Upper lobe of right lung (tissue), 1 donor: ENCODE data around the gene PODXL. TPM values are rescaled to one million over a fixed set of nuclear protein-coding genes. Genes with fewer than 3 reads are reported as not detected.

Source experiments
- ATAC-seq: fragments of 200-7000 bp; cut with Tn5 transposase; one replicate; pipeline ENCODE4 v1.9.1; 2020; ENCODE audit warnings: mild to moderate bottlenecking, moderate library complexity
- DNase-seq: peaks from one replicate; pipeline ENCODE4 v3.0.0-alpha.2; 2020
- H3K27ac ChIP-seq: fragments of 200-600 bp; one replicate; pipeline ENCODE4 v1.8.0; 2022
- H3K27me3 ChIP-seq: fragments of 200-600 bp; one replicate; pipeline ENCODE4 v1.8.0; 2022; ENCODE audit warnings: mild to moderate bottlenecking
- H3K36me3 ChIP-seq: fragments of 200-600 bp; one replicate; pipeline ENCODE4 v1.8.0; 2022
- H3K4me1 ChIP-seq: fragments of 200-600 bp; one replicate; pipeline ENCODE4 v1.8.0; 2022
- H3K4me3 ChIP-seq: fragments of 200-600 bp; one replicate; pipeline ENCODE4 v1.8.0; 2022; ENCODE audit warnings: mild to moderate bottlenecking
- H3K9me3 ChIP-seq: fragments of 200-600 bp; one replicate; pipeline ENCODE4 v1.8.0; 2022
- intact Hi-C: fragments of 100-400 bp; cut with DNase I; formaldehyde crosslinking; loops from one replicate; pipeline ENCODE4 v1.11.0; 2022
- total RNA-seq: library from RNA; stranded (reverse); fragmentation: NEBNext Ultra II Directional; extraction: Animal tissue kit (Norgen Biotek cat#: 25700); gene quantifications from one replicate; pipeline ENCODE4 v1.2.1, GENCODE V29; 2021
- TF ChIP-seq, protein P1 (sequence below): fragments of 200-600 bp; IDR thresholded peaks from one replicate; pipeline ENCODE4 v1.8.0; 2022; ENCODE audit warnings: antibody characterized with exemption
- donor health status: DM: no; HTN: yes; CAD: no; lungs with severe emphysema.

Gene PODXL
- total RNA-seq, 1 donor from 2014 or later: 99.9 TPM

DNA sequence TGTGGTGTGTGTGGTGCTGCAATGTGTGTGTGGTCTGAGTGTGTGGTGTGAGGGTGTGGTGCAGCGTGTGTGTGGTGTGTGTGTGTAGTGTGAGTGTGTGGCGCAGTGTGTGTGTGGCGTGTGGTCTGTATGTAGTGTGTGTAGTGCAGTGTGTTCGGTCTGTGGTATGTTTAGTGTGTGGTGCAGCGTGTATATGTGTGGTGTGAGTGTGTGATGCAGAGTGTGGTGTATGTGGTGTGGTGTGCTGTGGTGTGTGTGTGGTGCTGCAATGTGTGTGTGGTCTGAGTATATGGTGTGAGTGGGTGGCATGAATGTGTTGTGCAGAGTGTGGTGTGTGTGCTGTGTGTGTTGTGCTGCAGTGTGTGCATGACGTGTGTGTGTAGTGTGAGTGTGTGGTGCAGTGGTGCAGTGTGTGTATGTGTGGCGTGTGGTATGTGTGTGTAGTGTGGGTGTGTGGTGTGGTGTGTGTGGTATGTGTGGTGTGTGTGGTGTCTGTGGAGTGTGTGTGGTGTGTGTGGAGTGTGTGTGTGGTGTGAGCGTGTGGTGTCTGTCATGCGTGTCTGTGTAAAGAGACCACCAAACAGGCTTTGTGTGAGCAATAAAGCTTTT, 31.0 kb upstream of the PODXL start:
- Histone ChIP-seq H3K27ac (no peak overlapping the region), H3K4me3 (no peak overlapping the region), H3K36me3 (no peaks in the 10 kb centered on the region), H3K4me1 (no peaks in the 10 kb centered on the region), H3K9me3 (no peaks in the 10 kb centered on the region), H3K27me3 (no peaks in the 10 kb centered on the region)
- TF ChIP-seq, protein P1, sequence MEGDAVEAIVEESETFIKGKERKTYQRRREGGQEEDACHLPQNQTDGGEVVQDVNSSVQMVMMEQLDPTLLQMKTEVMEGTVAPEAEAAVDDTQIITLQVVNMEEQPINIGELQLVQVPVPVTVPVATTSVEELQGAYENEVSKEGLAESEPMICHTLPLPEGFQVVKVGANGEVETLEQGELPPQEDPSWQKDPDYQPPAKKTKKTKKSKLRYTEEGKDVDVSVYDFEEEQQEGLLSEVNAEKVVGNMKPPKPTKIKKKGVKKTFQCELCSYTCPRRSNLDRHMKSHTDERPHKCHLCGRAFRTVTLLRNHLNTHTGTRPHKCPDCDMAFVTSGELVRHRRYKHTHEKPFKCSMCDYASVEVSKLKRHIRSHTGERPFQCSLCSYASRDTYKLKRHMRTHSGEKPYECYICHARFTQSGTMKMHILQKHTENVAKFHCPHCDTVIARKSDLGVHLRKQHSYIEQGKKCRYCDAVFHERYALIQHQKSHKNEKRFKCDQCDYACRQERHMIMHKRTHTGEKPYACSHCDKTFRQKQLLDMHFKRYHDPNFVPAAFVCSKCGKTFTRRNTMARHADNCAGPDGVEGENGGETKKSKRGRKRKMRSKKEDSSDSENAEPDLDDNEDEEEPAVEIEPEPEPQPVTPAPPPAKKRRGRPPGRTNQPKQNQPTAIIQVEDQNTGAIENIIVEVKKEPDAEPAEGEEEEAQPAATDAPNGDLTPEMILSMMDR: no peak
- peak; percentile 7 for ATAC-seq
- DNase-seq: no peak
- intact Hi-C loops: no loop called here

DNA sequence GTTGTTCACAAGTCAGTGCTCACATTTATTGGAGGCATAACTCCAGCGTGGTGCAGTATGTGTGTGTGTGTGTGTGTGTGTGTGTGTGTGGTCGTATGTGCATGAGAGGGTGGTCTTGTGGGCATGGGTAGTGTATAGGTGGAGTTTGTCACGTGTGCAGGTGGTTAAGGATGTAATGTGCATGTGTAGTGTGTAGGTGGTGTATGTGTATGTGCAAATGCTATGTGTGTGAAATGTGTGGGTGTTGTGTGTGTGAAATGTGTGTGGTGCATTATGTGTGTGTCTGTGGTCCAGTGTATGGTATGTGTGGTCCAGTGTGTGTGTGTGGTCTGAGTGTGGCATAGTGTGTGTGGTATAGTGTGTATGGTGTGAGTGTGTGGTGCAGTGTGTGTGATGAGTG, 30.3 kb upstream of the PODXL start:
- no peak overlapping the region for H3K27ac ChIP-seq
- no peak overlapping the region for H3K4me3 ChIP-seq
- peak; percentile 30 for ATAC-seq
- intact Hi-C loops: no loop called here
- no peaks in the 10 kb centered on the region for H3K27me3 ChIP-seq
- no peak for DNase-seq
- TF ChIP-seq, protein P1: no peak
- no peaks in the 10 kb centered on the region for H3K36me3 ChIP-seq
- no peaks in the 10 kb centered on the region for H3K9me3 ChIP-seq
- no peaks in the 10 kb centered on the region for H3K4me1 ChIP-seq

DNA sequence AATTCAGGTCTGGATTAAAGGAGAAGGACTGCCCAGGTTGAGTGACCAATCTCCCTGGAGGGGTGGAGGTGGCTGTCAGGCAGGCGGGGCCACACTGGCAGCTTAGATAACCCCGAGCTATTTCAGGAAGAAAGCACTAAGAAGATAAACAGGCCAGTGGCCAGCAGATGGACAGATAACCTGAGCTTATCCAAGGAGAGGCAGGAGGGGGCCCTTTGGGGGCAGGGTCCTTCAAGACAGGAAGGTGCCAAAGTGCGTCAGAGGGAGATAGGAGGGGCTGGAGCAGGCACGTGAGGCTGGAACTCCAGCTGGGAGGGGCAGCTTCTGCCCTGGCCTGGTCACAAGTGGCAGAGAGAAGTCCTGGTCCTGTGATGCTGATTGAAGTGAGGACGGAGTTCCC, 29.8 kb upstream of the PODXL start:
- Histone ChIP-seq H3K4me1 (no peaks in the 10 kb centered on the region), H3K27ac (no peak overlapping the region), H3K9me3 (no peaks in the 10 kb centered on the region), H3K4me3 (no peak overlapping the region), H3K27me3 (no peaks in the 10 kb centered on the region), H3K36me3 (no peaks in the 10 kb centered on the region)
- DNase-seq: no peak
- TF ChIP-seq, protein P1: no peak
- ATAC-seq: peak; percentile 67
- intact Hi-C loops: no loop called here

DNA sequence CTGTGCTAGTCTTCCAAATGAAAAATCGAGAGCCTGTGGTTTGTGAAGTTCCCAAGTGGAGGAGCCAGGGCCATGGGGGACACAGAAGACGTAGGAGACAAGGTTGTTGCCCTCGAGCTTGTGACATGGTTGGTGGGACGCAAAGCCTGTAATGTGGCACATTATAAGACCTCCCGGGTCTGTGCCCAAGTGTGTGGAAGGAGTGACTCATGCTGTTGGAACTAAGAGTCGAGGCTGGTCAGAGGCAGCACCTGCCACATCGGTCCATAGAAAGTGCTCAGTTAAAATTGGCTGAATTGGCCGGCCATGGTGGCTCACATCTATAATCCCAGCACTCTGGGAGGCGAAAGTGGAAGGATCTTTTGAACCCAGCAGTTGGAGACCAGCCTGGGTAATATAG, 27.0 kb upstream of the PODXL start:
- TF ChIP-seq, protein P1: no peak

DNA sequence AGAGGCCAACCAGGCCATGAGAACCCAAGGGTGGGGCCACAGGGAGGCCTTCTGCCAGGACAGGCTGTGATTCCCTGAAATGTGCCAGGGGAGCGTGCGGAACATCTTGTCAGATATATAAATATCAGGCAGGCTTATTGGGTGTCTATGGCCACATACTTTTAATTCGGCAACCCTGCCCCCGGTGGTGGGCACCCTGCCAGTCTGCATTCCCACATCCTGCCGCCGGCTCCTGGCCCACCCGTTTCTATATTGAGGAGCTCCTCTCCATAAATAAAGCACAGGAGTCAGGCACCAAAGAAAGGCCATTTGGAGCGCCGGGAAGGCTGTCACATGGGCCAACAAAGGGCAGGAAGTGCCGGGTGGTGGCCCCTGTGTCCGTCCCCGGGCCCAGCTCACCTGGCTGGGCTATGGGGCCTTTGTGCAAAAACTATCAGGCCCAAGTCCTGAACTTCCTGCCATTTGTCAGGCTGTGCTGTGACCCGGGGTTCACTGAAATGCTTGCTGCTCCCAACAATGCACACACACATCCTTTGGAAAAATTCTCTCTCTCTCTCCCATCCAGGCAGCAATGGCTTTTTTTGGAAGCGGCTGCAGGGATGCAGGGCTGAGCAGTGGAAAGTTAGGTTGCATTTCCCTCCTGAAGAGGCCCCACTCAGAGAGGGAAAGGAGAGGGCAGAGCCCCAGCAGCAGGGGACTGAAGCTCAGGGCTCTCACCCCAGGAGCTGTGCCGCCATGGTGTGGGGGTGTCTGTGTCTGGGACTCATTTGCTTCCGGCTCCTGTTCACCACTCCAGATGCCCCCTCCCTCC, 25.0 kb upstream of the PODXL start:
- intact Hi-C loops: no loop called here
- Histone ChIP-seq H3K27me3 (no peaks in the 10 kb centered on the region), H3K4me1 (no peaks in the 10 kb centered on the region), H3K9me3 (no peaks in the 10 kb centered on the region), H3K36me3 (no peaks in the 10 kb centered on the region), H3K27ac (peak overlapping the region; percentile 51), H3K4me3 (no peak overlapping the region)
- DNase-seq (no peak), ATAC-seq (peak; percentile 67)
- TF ChIP-seq, protein P1: no peak

More for the DNA sequence above, 27.0 kb upstream of the PODXL start:
- H3K4me1 ChIP-seq: no peaks in the 10 kb centered on the region
- no peak overlapping the region for H3K4me3 ChIP-seq
- no peaks in the 10 kb centered on the region for H3K36me3 ChIP-seq
- no peaks in the 10 kb centered on the region for H3K9me3 ChIP-seq
- H3K27ac ChIP-seq: no peak overlapping the region
- intact Hi-C loops: no loop called here
- no peak for DNase-seq
- no peak for ATAC-seq
- no peaks in the 10 kb centered on the region for H3K27me3 ChIP-seq
